Mesendoderm (in vitro differentiated cells): ENCODE data around the gene KCNJ4.

Source experiments
- DNase-seq: peaks from one replicate; pipeline ENCODE4 v3.0.0; 2013
- H2AK5ac ChIP-seq: 2 replicates; pipeline ENCODE4 v1.6.1; 2013; ENCODE audit warnings: low read length, inconsistent platforms
- H2BK120ac ChIP-seq: 2 replicates; pipeline ENCODE4 v1.6.1; 2013; ENCODE audit warnings: low read depth, mild to moderate bottlenecking, low read length, moderate library complexity, mixed read lengths
- H2BK15ac ChIP-seq: replicated peaks from 2 replicates; pipeline ENCODE4 v1.6.1; 2013; ENCODE audit warnings: low read depth, mild to moderate bottlenecking, moderate library complexity
- H2BK5ac ChIP-seq: 2 replicates; pipeline ENCODE4 v1.6.1; 2013; ENCODE audit warnings: low read length, inconsistent platforms
- H3K18ac ChIP-seq: 2 replicates; pipeline ENCODE4 v1.6.1; 2013; ENCODE audit warnings: mild to moderate bottlenecking, low read length, mixed read lengths
- H3K23ac ChIP-seq: one replicate; pipeline ENCODE4 v1.6.1; 2013; ENCODE audit warnings: low read length
- H3K27ac ChIP-seq: 2 replicates; pipeline ENCODE4 v1.5.1; 2013; ENCODE audit warnings: low read depth, mild to moderate bottlenecking, inconsistent platforms, low read length, moderate library complexity
- H3K27me3 ChIP-seq: 2 replicates; pipeline ENCODE4 v1.6.1; 2013; ENCODE audit warnings: low read length, control low read depth, mild to moderate bottlenecking, inconsistent platforms; ENCODE audit not compliant: insufficient read depth, poor library complexity
- H3K36me3 ChIP-seq: 2 replicates; pipeline ENCODE4 v1.6.1; 2013; ENCODE audit warnings: low read length, inconsistent platforms; ENCODE audit not compliant: control insufficient read depth, insufficient read depth
- H3K4ac ChIP-seq: one replicate; pipeline ENCODE4 v1.6.1; 2013; ENCODE audit warnings: low read depth, mild to moderate bottlenecking, low read length, moderate library complexity
- H3K4me1 ChIP-seq: 2 replicates; pipeline ENCODE4 v1.6.1; 2013; ENCODE audit warnings: low read depth, low read length, inconsistent platforms; ENCODE audit not compliant: control insufficient read depth
- H3K4me2 ChIP-seq: 2 replicates; pipeline ENCODE4 v1.6.1; 2013; ENCODE audit warnings: low read length
- H3K4me3 ChIP-seq: 2 replicates; pipeline ENCODE4 v1.5.1; 2013; ENCODE audit warnings: mild to moderate bottlenecking, low read length
- H3K56ac ChIP-seq: one replicate; pipeline ENCODE4 v1.6.1; 2013; ENCODE audit warnings: low read length
- H3K79me1 ChIP-seq: 2 replicates; pipeline ENCODE4 v1.6.1; 2013; ENCODE audit warnings: low read length, inconsistent platforms
- H3K79me2 ChIP-seq: 2 replicates; pipeline ENCODE4 v1.6.1; 2013; ENCODE audit warnings: mild to moderate bottlenecking, low read length; ENCODE audit not compliant: control insufficient read depth, insufficient read depth
- H3K9ac ChIP-seq: 2 replicates; pipeline ENCODE4 v1.6.1; 2013; ENCODE audit warnings: low read length, inconsistent platforms
- H4K5ac ChIP-seq: one replicate; pipeline ENCODE4 v1.6.1; 2013; ENCODE audit warnings: low read length
- H4K8ac ChIP-seq: one replicate; pipeline ENCODE4 v1.6.1; 2013; ENCODE audit warnings: low read depth, mild to moderate bottlenecking, control low read depth, low read length, moderate library complexity
- WGBS: extraction: QIAGEN DNeasy Blood & Tissue Kit; methylation state at CpG from one replicate; pipeline ENCODE4 v1.1.7; 2013; ENCODE audit warnings: low lambda C conversion rate, missing lambda C conversion rate; ENCODE audit not compliant: insufficient coverage; ENCODE audit errors: extremely low coverage; 5-methylcytosine and 5-hydroxymethylcytosine counted together

KCNJ4 gene

GRCh38 chr22:38431266-38432010, 23.6 kb downstream of the KCNJ4 start:
- H3K27ac ChIP-seq: no peak overlapping the region
- no peak overlapping the region for H3K9ac ChIP-seq
- H2BK15ac ChIP-seq: no peak overlapping the region
- no peak overlapping the region for H4K8ac ChIP-seq
- no peaks in the 10 kb centered on the region for H3K79me2 ChIP-seq
- no CpG with 5 or more reads among the region's 12 CpGs for WGBS
- H3K36me3 ChIP-seq: no peaks in the 10 kb centered on the region
- peak; percentile 51 for DNase-seq
- H3K4ac ChIP-seq: no peak overlapping the region
- no peak overlapping the region for H4K5ac ChIP-seq
- no peak overlapping the region for H3K56ac ChIP-seq
- H3K23ac ChIP-seq: no peak overlapping the region
- H2BK5ac ChIP-seq: no peak overlapping the region
- no peak overlapping the region for H3K4me2 ChIP-seq
- no peak overlapping the region for H3K18ac ChIP-seq
- H3K4me1 ChIP-seq: no peaks in the 10 kb centered on the region
- no peak overlapping the region for H3K4me3 ChIP-seq
- H3K27me3 ChIP-seq: no peaks in the 10 kb centered on the region
- H3K79me1 ChIP-seq: no peaks in the 10 kb centered on the region
- H2BK120ac ChIP-seq: no peak overlapping the region
- H2AK5ac ChIP-seq: no peak overlapping the region

DNA sequence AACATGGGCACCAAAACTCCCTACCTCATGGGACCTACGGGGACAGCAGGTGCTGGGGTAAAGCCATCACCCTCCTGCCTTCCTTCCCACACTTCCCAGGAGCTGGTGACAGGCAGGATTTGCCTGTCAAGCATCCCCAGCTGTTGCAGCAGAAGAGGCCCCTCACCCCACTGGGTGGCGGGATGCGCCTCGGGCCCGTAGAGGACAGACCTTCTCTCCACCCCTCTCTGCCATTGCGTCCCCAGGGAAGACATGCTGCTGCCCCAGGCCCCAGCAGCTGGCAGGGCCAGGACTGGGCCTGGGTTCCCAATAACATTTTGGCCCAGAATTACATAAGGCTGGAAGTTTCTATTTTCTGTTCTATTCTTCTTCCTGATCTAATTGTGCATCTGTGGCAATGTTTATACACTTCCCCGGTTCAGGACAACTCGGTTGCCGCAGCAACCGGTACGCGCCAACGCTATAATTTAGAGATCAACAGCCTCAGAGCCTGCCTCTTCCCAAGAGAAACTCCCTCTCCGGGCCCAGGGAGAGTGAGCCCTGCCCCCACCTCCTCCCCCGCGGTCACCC, 25.4 kb downstream of the KCNJ4 start:
- no peak for DNase-seq
- Histone ChIP-seq H3K79me2 (no peaks in the 10 kb centered on the region), H3K27me3 (no peaks in the 10 kb centered on the region), H4K5ac (no peak overlapping the region), H3K23ac (no peak overlapping the region), H3K4me2 (no peak overlapping the region), H3K27ac (no peak overlapping the region), H2BK15ac (no peak overlapping the region), H3K18ac (no peak overlapping the region), H3K79me1 (no peaks in the 10 kb centered on the region), H2BK120ac (no peak overlapping the region), H2BK5ac (no peak overlapping the region), H3K4me1 (no peaks in the 10 kb centered on the region), H4K8ac (no peak overlapping the region), H3K56ac (no peak overlapping the region), H2AK5ac (no peak overlapping the region), H3K4me3 (no peak overlapping the region), H3K9ac (no peak overlapping the region), H3K36me3 (no peaks in the 10 kb centered on the region), H3K4ac (no peak overlapping the region)
- no CpG with 5 or more reads among the region's 16 CpGs for WGBS

- no peaks in the 10 kb centered on the region for H3K36me3 ChIP-seq
- H3K4me3 ChIP-seq: no peak overlapping the region
- no peak overlapping the region for H2BK120ac ChIP-seq
- H4K5ac ChIP-seq: no peak overlapping the region
- no peak overlapping the region for H2BK5ac ChIP-seq
- H3K79me1 ChIP-seq: no peaks in the 10 kb centered on the region
- H2BK15ac ChIP-seq: no peak overlapping the region
- H3K9ac ChIP-seq: no peak overlapping the region
- no peak overlapping the region for H3K27ac ChIP-seq
- no peaks in the 10 kb centered on the region for H3K27me3 ChIP-seq
- H3K56ac ChIP-seq: no peak overlapping the region
- no peaks in the 10 kb centered on the region for H3K79me2 ChIP-seq
- H3K4me2 ChIP-seq: no peak overlapping the region
- no peak overlapping the region for H3K18ac ChIP-seq
- WGBS: no CpG with 5 or more reads among the region's 2 CpGs
- no peak for DNase-seq
- no peak overlapping the region for H3K23ac ChIP-seq
- H3K4ac ChIP-seq: no peak overlapping the region
- H3K4me1 ChIP-seq: no peaks in the 10 kb centered on the region
- H2AK5ac ChIP-seq: no peak overlapping the region
- H4K8ac ChIP-seq: no peak overlapping the region
These were observed 26.3 kb downstream of the KCNJ4 start for GRCh38 chr22:38428714-38429113.

DNA sequence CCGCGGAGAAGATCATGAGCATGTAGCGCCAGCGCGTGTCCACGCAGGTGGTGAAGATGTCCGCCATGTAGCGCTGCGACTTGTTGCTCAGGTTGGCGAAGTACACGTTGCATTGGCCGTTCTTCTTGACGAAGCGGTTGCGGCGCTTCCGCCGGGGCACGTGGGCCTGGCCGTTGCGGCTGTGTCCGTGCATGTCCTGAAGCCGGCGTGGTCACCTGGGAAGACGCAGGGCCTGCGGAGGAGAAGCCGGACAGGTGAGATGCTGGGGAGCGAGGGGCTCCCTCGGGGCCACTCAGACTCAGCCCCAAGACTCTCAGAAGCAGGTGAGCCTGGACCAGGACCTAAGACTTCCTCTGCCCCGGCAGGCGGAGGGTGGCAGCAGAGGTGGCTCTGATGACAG, 27.1 kb downstream of the KCNJ4 start:
- no peak overlapping the region for H2BK120ac ChIP-seq
- H2BK15ac ChIP-seq: no peak overlapping the region
- H3K27ac ChIP-seq: no peak overlapping the region
- H3K18ac ChIP-seq: no peak overlapping the region
- DNase-seq: no peak
- no peaks in the 10 kb centered on the region for H3K27me3 ChIP-seq
- no CpG with 5 or more reads among the region's 31 CpGs for WGBS
- H3K4me2 ChIP-seq: no peak overlapping the region
- H3K4ac ChIP-seq: no peak overlapping the region
- no peaks in the 10 kb centered on the region for H3K79me1 ChIP-seq
- H3K4me3 ChIP-seq: no peak overlapping the region
- H3K9ac ChIP-seq: no peak overlapping the region
- H3K23ac ChIP-seq: no peak overlapping the region
- no peak overlapping the region for H2BK5ac ChIP-seq
- H3K4me1 ChIP-seq: no peaks in the 10 kb centered on the region
- no peak overlapping the region for H3K56ac ChIP-seq
- H4K5ac ChIP-seq: no peak overlapping the region
- no peak overlapping the region for H4K8ac ChIP-seq
- no peaks in the 10 kb centered on the region for H3K36me3 ChIP-seq
- no peaks in the 10 kb centered on the region for H3K79me2 ChIP-seq
- no peak overlapping the region for H2AK5ac ChIP-seq

GRCh38 chr22:38427465-38427864, 27.5 kb downstream of the KCNJ4 start:
- Histone ChIP-seq H2BK5ac (no peak overlapping the region), H3K56ac (no peak overlapping the region), H3K4me2 (no peak overlapping the region), H3K4ac (no peak overlapping the region), H3K4me3 (no peak overlapping the region), H3K27ac (no peak overlapping the region), H2AK5ac (no peak overlapping the region), H3K79me1 (no peaks in the 10 kb centered on the region), H3K18ac (no peak overlapping the region), H3K36me3 (no peaks in the 10 kb centered on the region), H3K23ac (no peak overlapping the region), H3K4me1 (peaks cover 1% of the 10 kb centered on the region), H4K5ac (no peak overlapping the region), H3K27me3 (no peaks in the 10 kb centered on the region), H4K8ac (no peak overlapping the region), H3K79me2 (no peaks in the 10 kb centered on the region), H3K9ac (no peak overlapping the region), H2BK120ac (no peak overlapping the region), H2BK15ac (no peak overlapping the region)
- no peak for DNase-seq
- no CpG with 5 or more reads among the region's 36 CpGs for WGBS

DNA sequence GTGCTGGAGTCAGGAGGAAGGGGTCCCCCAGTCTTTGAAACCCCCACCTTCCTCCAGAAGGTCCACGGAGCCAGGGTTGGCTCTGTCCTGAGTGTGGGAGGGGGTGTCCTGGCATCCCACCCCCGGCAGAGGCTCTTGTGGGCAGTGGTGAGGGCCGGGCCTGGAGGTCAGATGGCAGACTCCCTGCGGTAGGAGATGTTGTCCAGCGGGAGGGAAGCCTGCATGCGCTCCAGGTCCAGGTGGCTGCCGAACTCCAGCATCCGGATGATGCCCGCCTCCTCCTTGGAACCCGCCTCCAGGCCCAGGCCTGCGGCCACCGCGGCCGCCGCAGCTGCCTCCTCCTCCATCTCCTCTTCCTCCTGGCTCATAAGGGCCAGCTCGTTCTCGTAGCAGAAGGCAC, 28.4 kb downstream of the KCNJ4 start:
- Histone ChIP-seq H3K4me3 (no peak overlapping the region), H3K4me1 (peaks cover 1% of the 10 kb centered on the region), H4K5ac (no peak overlapping the region), H2BK5ac (no peak overlapping the region), H3K9ac (no peak overlapping the region), H3K56ac (no peak overlapping the region), H3K36me3 (no peaks in the 10 kb centered on the region), H3K79me1 (no peaks in the 10 kb centered on the region), H2BK15ac (no peak overlapping the region), H3K18ac (no peak overlapping the region), H2AK5ac (no peak overlapping the region), H3K79me2 (no peaks in the 10 kb centered on the region), H3K27me3 (no peaks in the 10 kb centered on the region), H3K27ac (no peak overlapping the region), H3K4ac (no peak overlapping the region), H2BK120ac (no peak overlapping the region), H4K8ac (no peak overlapping the region), H3K23ac (no peak overlapping the region), H3K4me2 (no peak overlapping the region)
- no CpG with 5 or more reads among the region's 17 CpGs for WGBS
- DNase-seq: no peak
